Measurements from ENCODE around the gene TGFBR3L.
A peak's percentile ranks its signal among the peaks of the same experiment; 100 is the strongest.
"Not testable (repeated sequence)": the region's sequence is repeated elsewhere in the genome, so short reads cannot be mapped to it uniquely, and the experiment has no call there.

TGFBR3L gene

DNA sequence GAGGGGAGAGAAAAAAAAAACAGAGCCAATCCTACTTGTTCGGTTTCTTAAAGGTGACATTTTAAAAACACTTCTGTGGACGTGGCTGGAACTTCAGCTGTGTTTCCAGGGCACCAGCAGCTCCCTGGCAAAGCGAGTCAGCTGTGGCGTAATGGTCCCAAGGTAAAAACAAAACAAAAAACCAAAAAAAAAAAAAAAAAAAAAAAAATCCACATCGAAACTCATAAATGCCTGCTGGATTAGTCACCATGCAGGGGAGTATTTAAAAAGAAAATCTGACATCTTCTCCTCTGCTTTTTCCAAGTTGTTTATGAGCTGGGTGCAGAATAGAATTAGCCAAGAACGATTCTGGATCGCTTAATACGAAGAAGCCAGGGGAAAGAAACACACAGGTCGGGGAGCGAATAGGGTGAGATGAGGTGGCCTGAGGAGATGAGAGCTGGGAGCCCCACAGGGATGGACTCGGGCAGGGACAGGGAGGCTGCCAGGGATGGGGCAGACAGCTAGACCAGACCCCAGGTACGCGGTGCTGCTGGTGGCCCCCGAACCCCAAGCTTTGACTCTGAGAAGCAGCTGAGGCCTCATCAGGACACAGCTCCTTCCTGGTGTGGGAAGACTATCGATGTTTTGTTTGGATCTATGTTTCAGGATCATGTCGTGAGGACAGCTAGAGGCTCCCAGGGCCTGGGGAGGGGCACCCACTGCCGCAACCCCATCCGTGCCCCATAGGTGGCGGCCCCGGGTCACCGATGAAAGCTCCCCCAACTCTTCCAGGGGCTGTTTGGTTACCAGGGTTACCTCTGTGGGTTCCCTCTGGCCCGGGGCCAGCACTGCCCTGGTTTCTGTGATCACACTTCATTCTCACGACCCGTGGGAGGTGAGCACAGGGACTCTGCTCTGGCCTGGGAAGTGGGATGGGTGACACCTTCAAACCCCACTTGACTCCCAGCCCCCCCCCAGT lies 14.4 kb downstream of the TGFBR3L start:
- DNase-seq: no peak

DNA sequence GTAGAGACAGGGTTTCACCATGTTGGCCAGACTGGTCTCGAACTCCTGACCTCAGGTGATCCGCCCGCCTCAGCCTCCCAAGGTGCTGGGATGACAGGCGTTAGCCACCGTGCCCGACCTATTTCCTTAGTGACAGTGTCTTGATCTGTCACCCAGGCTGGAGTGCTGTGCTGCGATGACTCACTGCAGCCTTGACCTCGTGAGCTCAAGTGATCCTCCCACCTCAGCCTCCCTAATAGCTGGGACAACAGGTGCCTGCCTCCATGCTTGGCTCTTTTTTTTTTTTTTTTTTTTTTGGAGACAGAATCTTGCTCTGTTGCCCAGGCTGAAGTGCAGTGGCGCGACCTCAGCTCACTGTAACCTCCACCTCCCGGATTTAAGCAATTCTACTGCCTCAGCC lies 15.4 kb downstream of the TGFBR3L start:
- DNase-seq: not testable (repeated sequence)

DNA sequence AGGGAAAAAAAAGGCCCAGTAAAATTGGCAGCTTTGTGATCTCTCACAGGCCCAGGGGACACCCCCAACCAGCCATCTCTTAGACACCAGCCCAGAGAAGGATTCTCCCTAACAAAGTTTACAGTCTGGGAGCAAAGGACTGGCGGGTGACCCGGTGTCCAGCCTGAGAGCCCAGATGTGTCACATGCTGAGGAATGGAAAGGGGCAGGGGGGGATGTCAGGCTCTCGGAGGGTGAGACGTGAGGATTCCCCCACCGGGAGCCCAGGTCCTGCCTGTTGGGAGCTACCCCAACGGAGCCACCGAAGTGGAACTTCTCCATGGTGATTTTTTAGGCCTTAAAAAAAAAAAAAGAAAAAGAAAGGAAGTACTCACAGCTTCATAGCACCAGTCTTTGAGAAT lies 16.1 kb downstream of the TGFBR3L start:
- DNase-seq: no peak

DNA sequence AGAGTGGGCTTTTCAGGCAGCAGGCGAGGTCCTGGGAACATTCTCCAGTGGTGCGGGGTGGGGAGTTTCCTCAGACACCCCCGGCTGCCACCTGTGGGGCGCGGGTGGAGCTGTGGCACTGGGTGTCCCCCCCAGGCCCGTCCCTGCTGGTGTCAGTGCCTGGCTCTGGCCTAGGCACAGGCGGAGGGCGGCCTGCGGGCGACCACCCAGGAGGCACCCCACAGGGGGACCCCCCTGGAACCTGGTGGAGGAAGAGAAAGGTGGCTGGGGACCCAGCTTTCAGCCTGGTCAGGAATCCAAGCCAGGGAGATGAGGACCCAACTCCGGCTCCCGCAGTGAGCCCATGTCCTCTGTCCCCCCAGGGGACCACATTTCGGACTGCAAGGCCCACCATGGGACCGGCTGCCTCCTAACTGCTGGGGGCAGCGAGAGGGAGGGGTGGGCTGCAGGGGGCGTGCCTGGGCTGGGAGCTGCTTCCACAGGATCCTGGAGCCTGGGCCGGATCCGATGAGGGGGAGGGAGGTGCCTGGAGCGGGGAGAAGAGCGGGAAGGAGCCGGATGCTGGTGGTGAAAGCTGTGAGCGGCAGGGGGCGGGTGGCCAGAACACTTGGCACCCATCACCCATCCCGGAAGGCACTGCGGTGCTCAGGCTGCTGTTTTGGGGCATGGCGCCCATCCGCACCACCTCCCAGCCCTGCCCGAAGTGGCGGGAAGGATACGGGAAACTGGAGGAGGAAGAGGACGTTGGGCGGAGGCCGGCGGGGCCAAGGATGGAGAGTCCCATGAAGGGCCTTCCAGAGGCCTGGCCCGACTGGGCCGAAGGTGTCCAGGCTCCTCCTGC lies 16.8 kb downstream of the TGFBR3L start:
- DNase-seq: no peak

DNA sequence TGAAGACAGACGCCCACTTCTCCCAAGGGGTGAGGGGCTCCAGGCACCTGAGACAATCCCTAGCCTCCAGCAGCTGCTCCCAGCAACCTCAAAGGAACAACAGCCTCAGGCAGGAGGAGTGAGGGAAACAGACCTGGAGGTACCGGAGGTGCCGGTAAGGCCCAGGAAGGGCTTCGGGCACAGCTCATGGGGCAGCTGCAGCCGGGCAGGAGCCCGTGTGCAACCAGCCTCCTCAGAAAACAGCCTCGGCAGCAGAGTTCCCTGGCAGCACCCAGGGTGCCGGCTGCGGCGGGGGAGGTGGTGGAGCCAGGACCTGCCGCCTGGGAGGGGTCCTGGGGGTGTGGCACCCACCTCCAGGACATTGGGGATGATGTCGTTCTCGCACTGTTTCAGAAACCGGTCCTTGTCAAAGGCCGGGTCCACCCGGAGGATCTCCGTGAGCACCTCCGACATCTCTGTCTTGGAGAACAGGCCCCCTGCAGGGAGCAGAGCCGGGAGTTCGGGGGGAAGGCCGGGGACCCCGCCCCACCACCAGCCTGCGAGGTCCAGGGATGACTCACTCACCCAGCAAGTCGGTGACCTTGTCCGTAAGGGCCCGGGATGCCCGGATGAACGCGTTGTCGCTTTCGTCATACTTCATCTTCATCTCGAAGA lies 17.8 kb downstream of the TGFBR3L start:
- DNase-seq: no peak

DNA sequence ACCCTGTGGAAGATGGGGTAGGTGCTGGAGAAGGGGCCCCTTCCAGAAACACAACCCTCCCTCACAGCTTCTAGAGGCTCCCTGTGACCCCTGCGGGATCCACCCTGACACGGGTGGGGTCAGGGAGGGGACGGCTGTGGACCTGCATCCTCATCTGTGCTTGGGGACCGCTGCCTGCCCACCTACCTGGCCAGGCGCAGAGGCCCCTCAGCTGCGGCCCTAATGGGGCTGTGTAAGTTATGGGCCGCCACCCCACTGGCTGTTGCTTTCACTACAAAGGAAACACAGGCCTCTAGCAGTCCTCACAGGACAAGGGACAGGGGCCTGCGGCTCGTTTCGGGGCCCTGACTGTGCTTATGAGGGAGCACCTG lies 18.3 kb downstream of the TGFBR3L start:
- no peak for DNase-seq

DNA sequence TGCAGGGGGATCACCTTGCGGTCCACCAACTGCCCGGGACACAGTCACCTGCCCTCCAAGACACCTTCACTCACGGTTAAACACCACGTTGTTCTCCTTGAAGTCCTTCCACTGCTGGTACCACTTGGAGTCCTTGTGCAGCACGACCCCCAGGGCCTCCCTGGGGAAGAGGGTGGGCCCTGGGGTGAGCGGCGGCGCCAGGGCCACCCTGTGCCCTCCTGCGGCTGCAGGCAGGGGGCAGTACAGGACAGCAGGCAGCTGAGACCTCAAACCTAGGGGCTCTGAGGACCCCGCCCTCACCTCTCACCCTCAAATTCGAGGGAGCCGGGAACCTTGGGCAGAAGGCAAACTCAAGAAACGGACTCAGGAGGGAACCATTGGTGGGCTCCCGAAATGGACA lies 18.8 kb downstream of the TGFBR3L start:
- no peak for DNase-seq

DNA sequence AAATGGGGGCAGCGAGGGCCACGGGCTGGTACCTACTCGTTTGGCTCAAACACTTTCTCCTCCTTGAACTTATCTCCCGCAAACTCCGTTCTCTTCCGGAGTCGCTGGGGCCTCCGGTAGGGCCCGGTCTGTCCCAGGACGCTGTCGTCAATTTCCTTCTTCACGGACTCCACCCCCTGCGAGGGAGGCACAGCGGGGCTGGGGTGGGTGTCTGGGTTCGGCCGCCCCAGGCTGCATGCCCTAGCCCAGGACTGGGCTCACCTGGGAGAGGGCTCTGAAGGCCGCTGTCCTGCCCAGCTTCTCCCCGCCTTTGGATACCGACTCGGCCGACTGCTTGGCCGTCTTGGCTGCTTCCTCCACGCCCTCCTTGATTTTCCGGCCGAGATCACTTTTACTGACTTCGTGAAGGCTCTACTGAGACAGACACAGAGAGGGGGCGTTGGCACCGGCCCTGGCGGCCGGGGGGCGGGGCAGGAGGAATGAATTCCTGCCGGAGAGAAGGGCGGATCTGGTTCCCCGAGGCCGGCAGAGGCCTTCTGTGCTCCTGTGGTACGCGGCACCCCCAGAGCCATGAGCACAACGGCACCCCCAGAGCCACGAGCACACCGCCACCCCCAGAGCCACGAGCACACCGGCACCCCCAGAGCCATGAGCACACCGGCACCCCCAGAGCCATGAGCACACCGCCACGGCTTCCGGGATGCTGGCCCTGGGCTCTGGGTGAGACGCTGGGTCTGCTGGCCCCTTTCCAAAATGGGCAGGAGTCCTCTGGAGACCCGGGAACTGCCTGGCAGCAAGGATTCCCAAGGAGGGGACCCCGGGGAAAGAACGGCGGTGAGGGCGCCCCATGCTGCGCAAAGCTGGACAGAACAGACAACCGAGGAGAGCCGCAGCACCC lies 19.4 kb downstream of the TGFBR3L start:
- no peak for DNase-seq

DNA sequence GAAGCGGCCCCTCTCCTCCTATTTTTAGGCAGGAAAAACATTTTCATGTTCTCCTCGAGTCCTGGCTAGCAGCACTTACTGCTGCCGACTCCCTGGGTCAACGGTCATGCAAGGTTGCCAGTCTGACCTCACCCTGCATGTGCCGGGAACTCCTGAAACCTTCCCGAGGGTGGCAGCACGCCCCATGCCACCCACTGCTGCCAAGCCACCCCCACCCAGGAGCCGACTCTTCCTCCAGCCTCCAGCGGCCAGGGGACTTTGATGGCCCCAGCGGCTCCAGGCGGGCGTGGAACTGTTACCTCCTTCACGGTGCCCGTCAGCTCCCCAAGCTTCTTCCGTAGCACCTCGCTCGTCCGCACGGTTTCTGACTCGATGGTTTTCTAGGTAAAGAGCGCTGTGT lies 20.1 kb downstream of the TGFBR3L start:
- DNase-seq: no peak

DNA sequence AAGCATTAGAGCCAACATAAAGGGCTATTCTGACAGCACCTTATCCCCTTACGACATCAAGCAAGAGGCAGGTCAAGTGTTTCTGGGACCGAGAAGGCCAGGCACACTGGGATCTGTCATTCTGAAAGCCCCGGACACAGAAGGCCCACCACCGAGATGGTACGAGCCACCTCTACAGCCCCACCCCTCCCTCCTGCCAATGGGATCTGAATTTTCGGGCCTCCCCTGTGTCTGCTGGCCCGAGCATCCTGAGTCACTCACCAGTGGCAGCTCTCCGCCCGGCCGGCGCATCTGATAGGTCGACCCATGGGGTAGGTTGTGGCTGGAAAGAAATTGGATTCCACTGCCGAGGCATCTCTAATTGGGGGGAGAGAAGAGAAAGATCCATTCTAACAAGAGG lies 26.2 kb downstream of the TGFBR3L start:
- no peak for DNase-seq

DNA sequence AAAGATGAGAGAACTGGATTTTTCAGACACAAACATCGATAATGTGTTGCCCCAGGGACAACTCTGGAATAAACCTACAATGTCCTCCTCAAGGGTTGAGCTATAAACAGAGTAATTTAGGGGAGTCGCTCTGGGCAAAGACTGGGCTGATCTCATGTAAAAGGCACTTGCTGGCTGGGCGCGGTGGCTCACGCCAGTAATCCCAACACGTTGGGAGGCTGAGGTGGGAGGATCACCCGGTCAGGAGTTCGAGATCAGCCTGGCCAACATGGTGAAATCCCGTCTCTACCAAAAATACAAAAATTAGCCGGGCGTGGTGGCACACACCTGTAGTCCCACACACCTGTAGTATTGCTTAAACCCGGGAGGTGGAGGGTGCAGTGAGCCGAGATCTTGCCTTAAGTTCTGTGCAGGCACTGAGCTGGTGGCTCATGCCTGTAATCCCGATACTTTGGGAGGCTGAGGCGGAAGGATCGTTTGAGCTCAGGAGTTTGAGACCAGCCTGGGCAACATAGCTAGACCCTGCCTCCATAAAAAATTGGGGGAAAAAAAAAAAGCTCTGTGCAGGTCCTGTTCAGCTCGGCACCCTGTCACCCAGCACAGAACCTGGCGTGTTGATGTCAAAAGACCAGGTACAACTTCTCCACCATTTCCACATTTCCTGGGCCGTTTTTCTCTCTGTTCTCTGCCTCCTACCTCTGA lies 27.4 kb downstream of the TGFBR3L start:
- no peak for DNase-seq

DNA sequence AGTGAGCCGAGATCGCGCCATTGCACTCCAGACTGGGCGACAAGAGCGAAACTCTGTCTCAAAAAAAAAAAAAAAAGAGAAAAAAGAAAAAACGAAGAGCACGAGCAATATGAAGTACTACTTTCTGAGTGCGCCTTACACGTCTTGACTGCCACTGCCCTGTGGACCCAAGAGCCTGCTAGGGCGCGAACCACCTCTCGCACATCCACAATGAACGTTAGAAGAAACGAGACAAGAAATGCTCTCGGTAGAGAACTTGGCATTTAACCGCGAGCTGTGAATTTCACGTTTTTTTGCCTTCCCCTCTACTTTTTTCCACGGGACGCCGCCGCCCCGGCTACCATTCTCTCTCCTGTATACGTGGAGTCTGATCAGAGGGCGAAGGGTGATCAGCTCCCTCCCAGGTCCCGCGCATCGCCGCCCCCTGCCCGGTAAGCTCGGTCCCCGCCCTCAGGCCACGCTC lies 28.4 kb downstream of the TGFBR3L start:
- no peak for DNase-seq

DNA sequence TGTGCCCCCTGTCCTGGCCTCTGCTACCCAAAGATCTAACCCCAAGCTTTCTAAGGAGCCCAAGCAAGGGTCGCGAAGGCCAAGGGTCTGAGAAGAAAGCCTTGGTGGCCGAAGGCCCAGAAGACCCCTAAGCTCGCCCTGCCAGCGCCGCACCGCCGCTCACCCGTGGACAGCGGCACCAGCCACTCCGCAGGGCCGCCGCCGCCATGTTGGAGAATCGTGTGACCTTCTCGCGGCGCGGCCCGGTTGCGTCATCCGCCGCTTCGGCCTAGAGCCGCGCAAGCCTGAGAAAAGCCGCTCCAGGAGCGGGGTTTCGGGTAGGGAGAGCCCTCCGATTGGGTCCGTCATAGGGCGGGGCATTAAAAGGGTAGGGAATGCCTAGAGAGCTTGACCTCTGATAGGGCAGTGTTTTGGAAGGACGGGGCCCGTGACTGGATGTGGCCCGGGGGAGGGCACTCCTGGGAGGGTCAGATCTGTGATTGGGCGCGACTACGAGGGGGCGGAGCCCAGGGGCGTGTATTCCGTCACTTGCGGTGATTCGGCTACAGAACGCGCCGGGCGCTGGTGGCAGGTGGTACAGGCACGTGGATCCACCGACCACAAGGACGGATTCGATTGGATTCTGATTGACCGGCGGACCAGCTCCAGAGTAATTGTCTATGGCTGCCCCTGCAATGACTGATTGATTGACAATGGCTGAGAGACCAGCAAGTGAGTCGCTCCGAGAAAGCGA lies 29.0 kb downstream of the TGFBR3L start, which contains the start of gene TIMM44:
TSS of gene TIMM44 (minus strand) at position 223 of the 733 bp plus-strand sequence. CDS start at position 208, 15 bp downstream.
- peak; percentile 95 to 97 for DNase-seq

DNA sequence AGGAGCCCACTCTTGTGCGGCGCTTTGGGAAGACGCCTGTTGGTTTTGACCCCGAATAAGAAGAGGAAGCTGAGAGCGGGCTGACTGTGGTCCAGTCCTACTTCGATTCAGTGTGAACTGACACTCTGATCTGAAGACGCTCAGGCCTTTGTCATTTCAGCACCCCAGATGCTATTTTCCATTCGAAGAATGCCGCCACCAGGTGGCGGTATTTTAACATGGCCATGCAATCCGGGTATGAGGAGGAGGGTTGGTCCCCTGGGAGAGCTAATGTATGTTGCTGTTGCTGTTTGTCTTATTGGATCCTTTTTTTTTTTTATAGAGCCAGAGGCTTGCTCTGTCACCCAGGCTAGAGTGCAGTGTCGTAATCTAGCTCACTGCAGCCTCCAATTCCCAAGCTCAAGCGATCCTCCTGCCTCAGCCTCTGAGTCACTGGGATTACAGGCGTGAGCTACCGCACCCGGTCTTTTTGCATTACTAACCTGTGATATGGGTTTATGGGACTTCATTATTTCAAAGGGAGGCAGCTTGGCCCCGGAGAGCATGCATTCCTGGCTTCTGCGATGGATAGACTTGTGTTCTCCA lies 29.6 kb downstream of the TGFBR3L start:
- DNase-seq: peak; percentile 76 to 83

DNA sequence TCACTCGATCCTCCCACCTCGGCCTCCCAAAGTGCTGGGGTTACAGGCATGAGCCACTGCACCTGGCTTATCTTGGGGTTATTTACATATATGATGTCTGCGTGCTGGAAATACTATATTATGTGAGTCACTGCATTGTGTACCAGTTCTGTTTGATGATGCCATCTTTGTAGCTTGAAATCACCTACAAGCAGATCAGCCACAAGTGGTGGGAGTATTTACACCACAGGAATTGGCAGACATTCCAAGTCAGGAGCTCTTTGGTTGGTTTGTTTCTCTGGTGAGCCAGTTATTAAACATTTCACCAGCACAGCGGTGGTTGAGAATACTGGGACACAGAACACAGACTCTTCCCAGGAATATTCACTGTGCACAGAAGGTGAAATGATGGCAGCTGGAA lies 33.3 kb downstream of the TGFBR3L start:
- DNase-seq: no peak

DNA sequence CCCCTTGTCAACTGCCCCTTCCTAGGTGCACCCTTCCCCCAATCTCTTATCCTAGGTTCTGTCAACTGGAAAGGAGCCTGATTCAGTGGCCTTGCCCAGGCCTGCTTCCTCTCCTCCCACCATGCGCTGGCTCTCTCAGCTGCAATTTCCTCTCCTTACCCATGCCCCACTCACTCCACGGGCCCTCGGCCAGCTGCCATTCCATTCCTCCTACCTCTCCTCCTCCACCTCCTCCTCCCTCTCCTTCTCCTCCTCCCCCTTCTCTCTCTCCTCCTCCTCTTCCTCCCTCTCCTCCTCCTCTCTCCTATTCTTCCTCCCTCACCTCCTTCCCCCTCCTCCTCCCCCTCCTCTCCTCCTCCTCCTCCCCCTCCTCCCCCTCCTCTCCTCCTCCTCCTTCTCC lies 38.4 kb downstream of the TGFBR3L start:
- no peak for DNase-seq

DNA sequence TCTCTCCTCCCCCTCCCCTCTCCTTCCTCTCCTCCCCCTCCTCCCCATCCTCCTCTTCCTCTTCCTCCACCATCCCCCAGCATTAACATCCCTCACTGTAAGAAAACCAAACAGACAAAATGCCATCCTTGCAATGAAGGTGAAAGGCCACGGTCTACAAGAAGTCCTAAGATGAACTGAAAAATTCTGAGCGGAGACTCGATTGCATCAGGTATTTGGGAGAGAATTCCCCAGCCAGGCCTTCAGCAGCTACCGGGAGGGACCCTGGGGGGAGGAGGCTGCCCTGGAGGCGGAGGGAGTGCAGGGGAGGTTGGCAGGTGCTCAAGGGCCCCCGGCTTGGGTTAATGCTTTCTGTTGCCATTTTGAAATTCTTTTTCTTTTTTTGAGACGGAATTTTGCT lies 38.9 kb downstream of the TGFBR3L start:
- no peak for DNase-seq

DNA sequence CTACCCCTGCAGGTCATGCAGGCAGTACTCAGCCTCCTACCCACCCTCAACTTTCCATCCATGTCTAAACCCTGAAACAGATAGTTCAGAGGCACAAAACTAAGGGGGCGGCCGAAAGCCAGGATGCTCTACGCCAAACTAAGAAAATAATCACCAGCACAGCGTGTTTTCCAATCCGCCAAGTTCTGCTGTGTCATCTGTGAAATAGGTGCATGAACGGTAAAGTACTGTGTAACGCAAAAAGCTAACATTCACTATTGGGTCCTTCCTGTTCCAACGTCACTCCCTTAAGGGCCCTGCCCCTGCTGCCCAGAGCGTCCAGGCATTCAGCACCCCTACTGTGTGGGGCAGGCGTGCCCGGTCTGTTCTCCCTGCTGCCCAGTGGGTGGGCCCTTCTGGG lies 41.1 kb downstream of the TGFBR3L start:
- no peak for DNase-seq

DNA sequence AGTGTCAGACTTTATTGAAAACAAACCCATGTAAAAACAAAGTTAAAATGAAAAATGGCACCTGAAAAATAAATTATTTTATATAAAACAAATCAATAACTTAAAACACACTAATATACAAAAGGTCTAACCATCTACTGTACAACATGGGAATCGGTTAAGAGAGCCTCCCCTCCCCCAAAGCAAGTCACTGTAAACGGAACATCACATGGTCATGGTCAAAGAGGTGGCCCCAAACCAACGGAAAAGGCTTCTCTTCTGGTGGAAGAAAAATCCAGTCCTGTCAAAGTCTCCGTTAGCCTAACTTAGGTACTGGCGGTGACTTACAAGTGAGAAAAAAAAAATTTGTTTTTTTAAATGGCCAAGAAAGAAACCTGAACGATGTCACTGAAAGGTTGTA lies 44.6 kb downstream of the TGFBR3L start:
- no peak for DNase-seq

DNA sequence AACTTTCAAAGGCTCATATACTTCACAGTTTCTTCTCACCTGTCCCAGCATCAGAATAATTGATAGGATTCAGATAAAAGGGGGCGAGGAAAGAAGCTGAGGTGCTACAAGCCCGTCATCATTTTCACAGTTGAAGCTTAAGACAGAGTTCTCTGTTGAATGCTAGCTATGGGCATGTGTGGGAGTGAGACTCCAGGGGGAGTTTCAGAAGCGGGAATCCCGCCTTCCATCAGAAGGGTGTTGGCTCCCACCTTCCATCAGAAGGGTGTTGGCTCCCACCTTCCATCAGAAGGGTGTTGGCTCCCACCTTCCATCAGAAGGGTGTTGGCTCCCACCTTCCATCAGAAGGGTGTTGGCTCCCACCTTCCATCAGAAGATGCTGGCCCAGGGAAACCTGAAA lies 46.5 kb downstream of the TGFBR3L start:
- DNase-seq: not testable (repeated sequence)

All from NCI-H1930 (cell line).